CD4-positive, alpha-beta T cell treated with Interleukin-6 at 100 ng/mL for 8 hours (primary cell): ENCODE results near the gene UTS2R.
"Not testable (repeated sequence)": the region's sequence is repeated elsewhere in the genome, so short reads cannot be mapped to it uniquely, and the experiment has no call there.

Experiments
- DNase-seq: peaks from one replicate; pipeline ENCODE4 v3.0.0-alpha.2; 2020; ENCODE audit warnings: mixed read lengths, low spot score

Gene UTS2R

DNA sequence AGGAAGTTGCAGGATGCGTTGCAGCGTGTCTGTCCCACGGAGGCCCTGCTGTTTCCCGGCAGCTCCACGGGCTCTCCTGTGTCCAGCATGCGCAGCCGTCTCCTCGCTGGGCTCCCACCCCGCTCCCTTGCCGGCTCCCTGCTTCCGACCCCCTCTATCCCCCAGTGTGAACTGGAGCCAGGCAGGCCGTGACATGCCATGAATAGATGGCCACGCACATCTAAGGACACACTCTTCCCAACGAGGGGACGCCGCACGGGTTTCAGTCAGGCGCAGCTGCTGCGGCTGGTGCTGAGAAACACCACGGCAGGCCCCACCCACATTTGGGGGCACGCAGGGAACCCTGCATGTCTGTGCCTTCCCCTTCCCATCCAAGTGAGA lies 37.4 kb downstream of the UTS2R start:
- DNase-seq: no peak

GRCh38 chr17:82410014-82410716 lies 38.6 kb downstream of the UTS2R start:
- DNase-seq: no peak

DNA sequence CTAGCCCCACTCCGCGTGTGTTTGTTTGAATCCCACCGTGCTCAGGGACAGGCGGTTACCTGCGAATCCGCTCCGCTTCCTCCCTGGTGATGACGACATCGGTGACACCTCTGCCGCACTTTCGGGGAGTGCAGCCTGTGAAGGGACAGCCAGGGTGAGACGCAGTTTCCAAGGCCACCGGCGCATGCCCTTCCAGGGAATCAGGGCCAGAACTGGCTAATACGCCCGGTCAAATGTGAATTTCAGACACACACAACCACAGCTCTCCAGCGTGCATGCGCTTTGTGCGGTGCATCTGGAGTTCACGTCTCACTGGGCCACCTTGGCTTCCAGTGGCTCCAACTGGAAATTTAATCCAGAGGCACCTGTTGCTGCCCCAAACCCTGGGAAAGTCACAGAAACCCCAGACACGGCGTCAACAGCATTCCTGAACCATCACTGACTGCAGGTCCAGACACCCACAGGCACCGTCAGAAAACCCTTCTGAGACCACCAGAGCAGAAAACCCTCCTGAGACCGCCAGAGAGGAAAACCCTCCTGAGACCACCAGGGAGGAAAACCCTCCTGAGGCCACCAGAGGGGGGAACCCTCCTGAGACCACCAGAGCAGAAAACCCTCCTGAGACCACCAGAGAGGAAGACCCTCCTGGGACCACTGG lies 40.0 kb downstream of the UTS2R start:
- no peak for DNase-seq

DNA sequence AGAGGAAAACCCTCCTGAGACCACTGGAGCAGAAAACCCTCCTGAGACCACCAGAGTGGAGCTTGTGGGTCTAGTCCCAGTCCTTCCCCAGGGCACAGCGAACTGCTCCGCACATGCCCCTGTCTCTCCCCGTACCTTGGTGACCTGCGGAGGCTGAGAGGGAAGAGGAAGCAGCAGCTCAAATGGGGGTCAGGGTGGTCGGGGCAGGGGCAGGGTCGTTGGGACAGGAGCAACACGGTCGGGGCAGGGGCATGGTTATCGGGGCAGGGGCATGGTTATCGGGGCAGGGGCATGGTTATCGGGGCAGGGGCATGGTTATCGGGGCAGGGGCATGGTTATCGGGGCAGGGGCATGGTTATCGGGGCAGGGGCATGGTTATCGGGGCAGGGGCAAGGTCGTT lies 40.5 kb downstream of the UTS2R start:
- DNase-seq: not testable (repeated sequence)

- DNase-seq: no peak
Observed at GRCh38 chr17:82412535-82413520, 41.3 kb downstream of the UTS2R start.

- peak; percentile 63 for DNase-seq
Observed at GRCh38 chr17:82414548-82415281, 43.1 kb downstream of the UTS2R start.

DNA sequence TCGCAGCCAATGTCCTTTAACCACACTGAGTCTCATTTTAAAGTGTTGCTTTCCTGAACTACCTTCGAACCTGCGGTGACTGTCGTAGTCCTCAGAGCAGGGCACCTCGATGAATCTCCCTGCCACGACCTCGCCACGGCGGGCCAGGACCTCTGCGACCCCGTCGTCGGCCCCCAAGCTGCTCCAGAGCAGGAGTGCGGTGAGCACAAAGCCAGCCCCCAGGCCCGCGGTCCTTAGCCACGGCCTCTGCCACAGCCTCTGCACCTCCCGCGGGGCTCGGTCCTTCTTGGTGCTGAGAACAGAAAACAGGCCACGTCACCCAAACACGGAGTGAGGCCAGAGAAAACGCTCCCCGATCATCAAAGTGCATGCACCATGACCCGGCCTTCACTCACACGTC lies 43.8 kb downstream of the UTS2R start:
- no peak for DNase-seq

- no peak for DNase-seq
Observed at GRCh38 chr17:82415786-82416185, 44.2 kb downstream of the UTS2R start.

GRCh38 chr17:82416264-82416663 lies 44.7 kb downstream of the UTS2R start:
- no peak for DNase-seq

GRCh38 chr17:82416771-82417170 lies 45.2 kb downstream of the UTS2R start:
- DNase-seq: no peak

DNA sequence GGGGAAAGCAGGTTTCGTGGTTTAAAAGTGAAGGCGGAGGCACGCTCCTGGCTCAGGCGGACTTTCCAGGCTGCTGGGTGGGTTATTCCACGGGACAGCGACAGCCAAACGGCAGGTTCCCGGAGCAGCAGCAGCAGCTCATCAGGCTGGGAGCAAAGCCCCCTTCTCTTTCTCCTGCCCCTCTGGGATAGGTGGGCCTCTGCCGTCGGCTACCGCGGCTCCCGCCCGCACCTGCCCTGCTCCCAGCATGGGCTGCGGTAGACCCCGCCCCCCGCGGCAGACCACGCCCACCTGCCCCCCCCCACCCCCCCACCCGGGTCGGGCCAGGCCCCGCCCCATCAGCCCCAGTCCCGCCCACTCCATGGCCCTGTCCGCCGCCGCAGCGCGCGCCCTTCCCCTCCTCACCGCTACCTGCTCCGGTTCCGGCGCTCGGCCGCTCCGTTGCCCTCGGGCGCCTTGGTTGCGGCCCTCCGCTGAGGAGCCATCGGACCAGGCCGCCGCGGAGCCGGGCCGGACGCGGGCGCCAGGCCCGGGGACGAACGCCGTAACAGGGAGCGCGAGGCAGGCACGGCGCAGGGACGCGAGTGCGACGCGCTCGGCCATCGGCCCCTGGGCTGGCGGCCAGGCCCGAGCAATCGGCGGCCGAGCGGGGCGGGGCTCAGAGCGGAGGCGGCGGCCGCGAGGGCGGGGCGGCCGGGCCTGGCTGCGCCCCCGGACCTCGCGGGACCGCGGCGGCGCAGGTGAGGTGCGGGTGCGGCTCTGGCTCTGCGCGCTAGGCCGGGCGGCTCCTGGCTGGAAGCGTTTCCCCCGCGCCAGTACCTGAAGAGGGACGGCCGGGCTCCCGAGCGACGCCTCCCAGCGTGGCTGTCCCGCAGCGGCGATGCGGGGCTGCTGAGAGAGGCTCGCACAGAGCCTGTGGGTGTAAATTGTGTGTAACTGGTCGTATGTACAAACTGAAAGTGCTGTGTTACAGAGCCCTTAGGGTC lies 46.7 kb downstream of the UTS2R start, which contains the start of the genes HEXD and OGFOD3:
TSS of gene HEXD (plus strand) at position 347 of the 986 bp plus-strand sequence. CDS start 1,453 bp downstream, outside the sequence.
TSS of gene OGFOD3 (minus strand) at position 586 of the 986 bp plus-strand sequence. CDS start at position 485, 101 bp downstream.
- peak; percentile 80 for DNase-seq

DNA sequence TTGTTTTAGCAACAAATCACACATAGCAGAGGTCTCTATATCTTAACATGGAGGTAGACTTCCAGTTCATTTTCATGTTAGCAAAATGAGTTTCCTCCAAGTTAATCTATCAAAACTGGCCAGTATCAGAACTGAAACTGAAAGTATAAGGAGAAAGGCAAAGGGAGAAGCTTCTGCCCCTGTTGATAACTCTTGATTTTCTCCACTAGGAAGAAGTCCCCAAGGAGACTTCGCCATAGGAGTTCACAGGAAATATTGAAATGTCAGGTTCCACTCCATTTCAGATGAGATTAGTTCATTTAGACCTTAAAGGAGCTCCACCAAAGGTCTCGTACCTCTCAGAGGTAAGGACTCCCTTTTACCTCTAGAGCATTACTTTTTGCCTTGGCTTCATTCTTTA lies 48.0 kb downstream of the UTS2R start:
- no peak for DNase-seq

DNA sequence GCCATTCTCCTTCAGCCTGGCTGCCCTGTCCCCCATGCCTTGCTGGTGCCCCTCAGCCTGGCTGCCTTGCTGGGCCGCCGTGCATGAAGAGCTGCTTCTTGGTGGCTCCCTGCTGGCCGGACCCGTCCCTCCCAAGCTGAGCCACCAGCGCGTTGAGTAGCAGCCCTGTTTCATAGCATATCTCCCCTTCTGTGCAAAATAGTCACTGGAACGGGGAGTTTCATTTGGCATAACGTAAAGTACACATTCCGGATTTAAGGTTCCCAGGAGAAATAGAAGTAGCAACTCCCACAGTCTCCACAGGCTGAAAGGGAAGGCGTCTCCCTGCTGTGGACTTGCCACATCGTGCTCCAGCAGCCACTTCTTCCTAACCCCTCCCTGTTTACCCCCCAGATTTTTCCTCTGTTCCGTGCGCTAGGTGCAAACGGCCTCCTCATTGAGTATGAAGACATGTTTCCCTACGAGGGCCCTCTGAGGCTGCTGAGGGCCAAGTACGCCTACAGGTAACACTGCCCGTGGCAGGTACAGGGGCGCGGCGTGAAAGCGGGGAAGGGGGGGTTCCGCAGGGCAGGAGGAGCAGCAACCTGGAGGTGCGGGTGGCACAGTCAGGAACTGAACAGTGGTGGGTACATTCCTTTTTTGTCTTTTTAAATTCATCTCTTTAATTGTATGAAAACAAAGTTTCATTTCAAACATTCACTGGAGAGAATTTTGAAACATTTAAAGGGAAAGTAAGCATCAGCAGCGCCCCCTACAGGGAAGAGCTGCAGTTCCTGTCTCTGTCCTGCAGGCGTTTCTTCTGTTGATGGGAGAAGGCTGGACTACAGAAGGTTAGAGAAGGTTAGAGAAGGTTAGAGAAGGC lies 52.7 kb downstream of the UTS2R start:
- peak; percentile 46 for DNase-seq

DNA sequence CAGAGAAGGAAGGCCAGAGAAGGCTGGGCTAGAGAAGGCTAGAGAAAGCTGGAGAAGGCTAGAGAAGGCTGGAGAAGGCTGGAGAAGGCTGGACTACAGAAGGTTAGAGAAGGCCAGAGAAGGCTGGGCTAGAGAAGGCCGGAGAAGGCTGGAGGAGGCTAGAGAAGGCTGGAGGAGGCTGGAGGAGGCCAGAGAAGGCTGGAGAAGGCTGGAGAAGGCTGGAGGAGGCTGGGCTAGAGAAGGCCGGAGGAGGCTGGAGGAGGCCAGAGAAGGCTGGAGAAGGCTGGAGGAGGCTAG lies 53.2 kb downstream of the UTS2R start:
- DNase-seq: no peak
